ENCODE results near the gene EFHD1.

The EFHD1 gene

GRCh38 chr2:232633413-232634205, at the start of gene EFHD1:
EFHD1 (plus strand) TSS chr2:232633604; CDS start chr2:232633705, 101 bp downstream.
- no peaks in the 10 kb centered on the region for H3K9me3 Mint-ChIP-seq
- H3K27me3 Mint-ChIP-seq (ENCODE audit: low read depth): peaks cover 64% of the 10 kb centered on the region
- no peak within 1 kb of the TSS for H3K27ac Mint-ChIP-seq
- peaks cover 7% of the 10 kb centered on the region for H3K4me1 Mint-ChIP-seq (ENCODE audit: low read depth)
- H3K36me3 Mint-ChIP-seq (ENCODE audit: low read depth): no peaks in the 10 kb centered on the region
- H3K4me3 Mint-ChIP-seq: no peak within 1 kb of the TSS

GRCh38 chr2:232584238-232584637, 49.2 kb upstream of the EFHD1 start:
- H3K9me3 Mint-ChIP-seq: no peaks in the 10 kb centered on the region
- H3K27ac Mint-ChIP-seq: no peak overlapping the region
- H3K36me3 Mint-ChIP-seq (ENCODE audit: low read depth): peaks cover 15% of the 10 kb centered on the region
- peaks cover 10% of the 10 kb centered on the region for H3K4me1 Mint-ChIP-seq (ENCODE audit: low read depth)
- no peaks in the 10 kb centered on the region for H3K27me3 Mint-ChIP-seq (ENCODE audit: low read depth)
- H3K4me3 Mint-ChIP-seq: no peak overlapping the region

- Mint-ChIP-seq H3K4me1 (ENCODE audit: low read depth) (no peaks in the 10 kb centered on the region), H3K4me3 (no peak overlapping the region), H3K9me3 (no peaks in the 10 kb centered on the region), H3K27ac (no peak overlapping the region), H3K27me3 (ENCODE audit: low read depth) (no peaks in the 10 kb centered on the region), H3K36me3 (ENCODE audit: low read depth) (peaks cover 11% of the 10 kb centered on the region)
Measured at GRCh38 chr2:232586943-232587505, 46.4 kb upstream of the EFHD1 start.

- no peak overlapping the region for H3K4me3 Mint-ChIP-seq
- no peak overlapping the region for H3K27ac Mint-ChIP-seq
- peaks cover 7% of the 10 kb centered on the region for H3K36me3 Mint-ChIP-seq (ENCODE audit: low read depth)
- no peaks in the 10 kb centered on the region for H3K4me1 Mint-ChIP-seq (ENCODE audit: low read depth)
- no peaks in the 10 kb centered on the region for H3K27me3 Mint-ChIP-seq (ENCODE audit: low read depth)
- no peaks in the 10 kb centered on the region for H3K9me3 Mint-ChIP-seq
Measured at GRCh38 chr2:232587512-232587911, 45.9 kb upstream of the EFHD1 start.

- Mint-ChIP-seq H3K9me3 (no peaks in the 10 kb centered on the region), H3K27ac (no peak overlapping the region), H3K27me3 (ENCODE audit: low read depth) (no peaks in the 10 kb centered on the region), H3K4me1 (ENCODE audit: low read depth) (peaks cover 3% of the 10 kb centered on the region), H3K4me3 (no peak overlapping the region), H3K36me3 (ENCODE audit: low read depth) (peaks cover 5% of the 10 kb centered on the region)
Measured at GRCh38 chr2:232588031-232588430, 45.4 kb upstream of the EFHD1 start.

GRCh38 chr2:232588680-232589585, 44.5 kb upstream of the EFHD1 start:
- Mint-ChIP-seq H3K27me3 (ENCODE audit: low read depth) (no peaks in the 10 kb centered on the region), H3K4me1 (ENCODE audit: low read depth) (peaks cover 8% of the 10 kb centered on the region), H3K36me3 (ENCODE audit: low read depth) (peaks cover 1% of the 10 kb centered on the region), H3K4me3 (no peak overlapping the region), H3K27ac (no peak overlapping the region), H3K9me3 (no peaks in the 10 kb centered on the region)

GRCh38 chr2:232592772-232593395, 40.5 kb upstream of the EFHD1 start:
- Mint-ChIP-seq H3K27ac (peak overlapping the region; percentile 15), H3K27me3 (ENCODE audit: low read depth) (no peaks in the 10 kb centered on the region), H3K36me3 (ENCODE audit: low read depth) (no peaks in the 10 kb centered on the region), H3K4me3 (no peak overlapping the region), H3K4me1 (ENCODE audit: low read depth) (peaks cover 8% of the 10 kb centered on the region), H3K9me3 (no peaks in the 10 kb centered on the region)

- Mint-ChIP-seq H3K27me3 (ENCODE audit: low read depth) (no peaks in the 10 kb centered on the region), H3K4me3 (no peak overlapping the region)
Measured at GRCh38 chr2:232593982-232594381, 39.4 kb upstream of the EFHD1 start.

GRCh38 chr2:232597362-232598079, 35.9 kb upstream of the EFHD1 start:
- peaks cover 8% of the 10 kb centered on the region for H3K4me1 Mint-ChIP-seq (ENCODE audit: low read depth)
- H3K36me3 Mint-ChIP-seq (ENCODE audit: low read depth): no peaks in the 10 kb centered on the region
- H3K9me3 Mint-ChIP-seq: no peaks in the 10 kb centered on the region
- no peak overlapping the region for H3K4me3 Mint-ChIP-seq
- no peaks in the 10 kb centered on the region for H3K27me3 Mint-ChIP-seq (ENCODE audit: low read depth)
- no peak overlapping the region for H3K27ac Mint-ChIP-seq

More at GRCh38 chr2:232593982-232594381, 39.4 kb upstream of the EFHD1 start:
- Mint-ChIP-seq H3K27ac (no peak overlapping the region), H3K9me3 (no peaks in the 10 kb centered on the region), H3K4me1 (ENCODE audit: low read depth) (peaks cover 8% of the 10 kb centered on the region), H3K36me3 (ENCODE audit: low read depth) (no peaks in the 10 kb centered on the region)

GRCh38 chr2:232598293-232598692, 35.1 kb upstream of the EFHD1 start:
- H3K36me3 Mint-ChIP-seq (ENCODE audit: low read depth): no peaks in the 10 kb centered on the region

GRCh38 chr2:232600053-232600773, 33.2 kb upstream of the EFHD1 start:
- Mint-ChIP-seq H3K36me3 (ENCODE audit: low read depth) (no peaks in the 10 kb centered on the region), H3K27ac (no peak overlapping the region), H3K4me3 (no peak overlapping the region), H3K27me3 (ENCODE audit: low read depth) (peaks cover 13% of the 10 kb centered on the region), H3K4me1 (ENCODE audit: low read depth) (no peaks in the 10 kb centered on the region), H3K9me3 (no peaks in the 10 kb centered on the region)

More at GRCh38 chr2:232598293-232598692, 35.1 kb upstream of the EFHD1 start:
- H3K27me3 Mint-ChIP-seq (ENCODE audit: low read depth): no peaks in the 10 kb centered on the region
- no peak overlapping the region for H3K27ac Mint-ChIP-seq
- peaks cover 2% of the 10 kb centered on the region for H3K4me1 Mint-ChIP-seq (ENCODE audit: low read depth)
- H3K9me3 Mint-ChIP-seq: no peaks in the 10 kb centered on the region
- H3K4me3 Mint-ChIP-seq: no peak overlapping the region

GRCh38 chr2:232603283-232603682, 30.1 kb upstream of the EFHD1 start:
- no peaks in the 10 kb centered on the region for H3K36me3 Mint-ChIP-seq (ENCODE audit: low read depth)
- H3K4me3 Mint-ChIP-seq: no peak overlapping the region
- peaks cover 4% of the 10 kb centered on the region for H3K4me1 Mint-ChIP-seq (ENCODE audit: low read depth)
- H3K9me3 Mint-ChIP-seq: no peaks in the 10 kb centered on the region
- no peak overlapping the region for H3K27ac Mint-ChIP-seq
- H3K27me3 Mint-ChIP-seq (ENCODE audit: low read depth): peaks cover 17% of the 10 kb centered on the region

GRCh38 chr2:232604535-232604934, 28.9 kb upstream of the EFHD1 start:
- H3K4me3 Mint-ChIP-seq: no peak overlapping the region
- H3K27ac Mint-ChIP-seq: no peak overlapping the region
- H3K27me3 Mint-ChIP-seq (ENCODE audit: low read depth): peaks cover 17% of the 10 kb centered on the region
- no peaks in the 10 kb centered on the region for H3K36me3 Mint-ChIP-seq (ENCODE audit: low read depth)
- peaks cover 4% of the 10 kb centered on the region for H3K4me1 Mint-ChIP-seq (ENCODE audit: low read depth)
- no peaks in the 10 kb centered on the region for H3K9me3 Mint-ChIP-seq

All from T-helper 1 cell treated with Interleukin-12 subunit alpha and Interleukin-12 subunit beta and Interleukin-4 antibody, amounts not matched to agents 30 μg/mL and 1 μg/mL, for 36 hours (primary cell).